ENCODE results near the gene PNMT.

PNMT gene

GRCh38 chr17:39658346-39658745 lies 9.9 kb upstream of the PNMT start:
- no peak for DNase-seq

- no peak for DNase-seq
Measured at GRCh38 chr17:39658760-39659159, 9.5 kb upstream of the PNMT start.

GRCh38 chr17:39659279-39660010 lies 8.8 kb upstream of the PNMT start:
- no peak for DNase-seq

- no peak for DNase-seq
Measured at GRCh38 chr17:39660011-39660360, 8.3 kb upstream of the PNMT start.

GRCh38 chr17:39660397-39661385 lies 7.6 kb upstream of the PNMT start:
- DNase-seq = no peak

GRCh38 chr17:39661744-39662541 lies 6.3 kb upstream of the PNMT start:
- no peak for DNase-seq

GRCh38 chr17:39662551-39663339 lies 5.5 kb upstream of the PNMT start:
- DNase-seq = no peak

- no peak for DNase-seq
Measured at GRCh38 chr17:39663340-39663687, 4.9 kb upstream of the PNMT start.

- no peak for DNase-seq
Measured at GRCh38 chr17:39663688-39664580, 4.3 kb upstream of the PNMT start.

- DNase-seq = no peak
Measured at GRCh38 chr17:39664581-39665561, 3.4 kb upstream of the PNMT start, which contains the start of gene TCAP. Gene TCAP (plus strand): TSS chr17:39665349. CDS start chr17:39665360, 11 bp downstream.

GRCh38 chr17:39665642-39666224 lies 2.5 kb upstream of the PNMT start:
- DNase-seq = peak; percentile 43

- DNase-seq = no peak
Measured at GRCh38 chr17:39666231-39666600, 2.0 kb upstream of the PNMT start.

- no peak for DNase-seq
Measured at GRCh38 chr17:39666601-39667261, 1.5 kb upstream of the PNMT start.

GRCh38 chr17:39667262-39667944 lies 850 bp upstream of the PNMT start:
- DNase-seq = no peak

- no peak for DNase-seq
Measured at GRCh38 chr17:39669897-39670735, 1.9 kb downstream of the PNMT start.

GRCh38 chr17:39670746-39671145 lies 2.5 kb downstream of the PNMT start:
- DNase-seq = no peak
